ENCODE results near the gene MYO16.

GRCh38 chr13:108877300-108877699 is 247.9 kb downstream of the MYO16 start:
- TF ChIP-seq CTCF (conservative IDR thresholded peaks at IDR 0.05; ENCODE audit: low read length) (no peak), EZH2phosphoT487 (IDR thresholded peaks at IDR 0.05; ENCODE audit: borderline replicate concordance) (no peak)
